NCI-H524 treated with DMSO at 0.1 percent for 48 hours (cell line): ENCODE results near the gene COLQ.

Source experiments
- DNase-seq: peaks from one replicate; lab custom pipeline; 2025; lab: John Stamatoyannopoulos, UW

The COLQ gene

DNA sequence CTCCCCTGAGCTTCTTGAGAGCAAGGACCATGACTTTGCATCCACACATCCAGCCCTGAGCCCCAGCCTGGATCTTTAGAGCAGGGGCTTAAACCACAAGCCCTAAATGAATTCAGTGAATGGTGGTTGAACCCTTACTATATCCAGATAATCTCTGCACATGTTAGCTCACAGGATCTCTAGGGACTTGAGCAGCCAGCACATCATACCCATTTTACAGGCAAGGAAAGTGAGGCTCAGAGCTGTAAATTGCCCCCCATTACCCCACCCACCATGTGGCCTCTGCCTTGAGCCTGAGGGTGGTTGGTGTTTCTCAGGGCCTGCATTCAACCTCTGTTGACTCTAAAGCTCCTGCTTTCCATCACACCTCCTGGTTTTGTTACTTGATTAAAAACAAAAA lies 66.5 kb downstream of the COLQ start:
- no peak for DNase-seq

DNA sequence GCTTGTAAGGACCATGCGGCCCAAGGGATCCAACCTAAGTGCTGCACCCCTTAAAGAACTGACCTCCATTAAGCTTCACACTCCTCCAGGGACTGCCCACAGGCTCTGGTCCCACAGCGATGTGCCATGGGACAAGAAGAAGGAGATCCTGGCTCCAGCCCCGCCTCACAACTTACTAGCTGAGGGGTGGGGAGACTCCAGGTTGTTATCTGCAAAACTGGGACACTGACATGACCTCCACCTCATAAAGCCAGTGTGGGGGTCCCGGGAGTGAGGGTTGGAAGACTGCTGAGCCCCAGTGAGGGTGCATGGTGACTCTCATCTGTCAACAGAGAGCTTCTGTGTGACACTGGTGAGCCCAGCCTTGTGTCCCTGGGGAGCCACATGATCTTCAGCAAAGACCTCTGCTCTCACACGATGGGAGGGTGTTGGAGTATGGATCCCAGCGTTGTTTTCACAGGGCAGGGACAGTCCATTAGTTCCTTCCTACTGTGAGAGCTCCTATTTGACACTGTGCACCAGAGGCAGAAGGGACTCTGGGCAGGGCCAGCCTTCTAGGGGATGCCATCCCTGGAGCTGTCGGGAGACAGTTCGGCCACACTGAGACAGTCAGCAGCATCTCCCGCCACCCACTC lies 67.4 kb downstream of the COLQ start:
- no peak for DNase-seq

DNA sequence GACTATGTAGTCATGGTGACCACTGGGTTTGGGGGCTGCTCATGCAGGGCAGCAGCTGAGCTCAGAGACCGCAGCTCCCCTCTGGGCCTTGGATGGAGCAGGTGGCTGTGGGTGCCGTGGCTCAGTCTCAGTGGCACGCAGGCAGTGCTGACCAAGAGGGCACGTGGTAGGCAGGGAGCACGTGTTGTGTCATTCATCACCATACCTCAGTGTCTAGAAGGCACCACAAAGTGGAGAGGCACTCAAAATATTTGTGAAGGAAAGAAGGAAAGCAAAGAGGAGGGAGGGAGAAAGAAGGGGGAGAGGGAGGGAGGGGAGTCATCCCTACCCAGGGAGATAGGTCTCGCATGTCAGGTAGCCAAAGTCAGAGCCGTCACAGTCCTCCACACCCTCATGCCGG lies 68.0 kb downstream of the COLQ start:
- no peak for DNase-seq

DNA sequence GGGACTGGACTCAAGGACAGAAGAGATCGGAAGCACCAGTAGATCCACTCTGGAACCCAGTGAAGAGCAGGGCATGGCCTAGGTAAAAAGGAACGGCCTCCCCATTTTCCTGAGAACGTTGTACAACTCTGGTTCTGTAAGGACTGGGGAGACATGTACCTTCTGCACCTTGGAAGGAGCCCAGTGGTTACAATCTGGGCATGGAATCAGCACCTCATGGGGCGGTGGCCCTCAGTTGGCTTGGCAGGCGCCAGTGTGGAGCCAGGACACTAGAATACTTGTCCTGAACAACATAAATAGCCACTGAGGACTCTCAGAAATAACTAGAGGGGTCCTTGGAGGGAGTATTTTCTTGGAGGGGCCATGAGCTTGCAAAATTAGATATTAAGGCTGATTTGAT lies 68.5 kb downstream of the COLQ start:
- DNase-seq: no peak

DNA sequence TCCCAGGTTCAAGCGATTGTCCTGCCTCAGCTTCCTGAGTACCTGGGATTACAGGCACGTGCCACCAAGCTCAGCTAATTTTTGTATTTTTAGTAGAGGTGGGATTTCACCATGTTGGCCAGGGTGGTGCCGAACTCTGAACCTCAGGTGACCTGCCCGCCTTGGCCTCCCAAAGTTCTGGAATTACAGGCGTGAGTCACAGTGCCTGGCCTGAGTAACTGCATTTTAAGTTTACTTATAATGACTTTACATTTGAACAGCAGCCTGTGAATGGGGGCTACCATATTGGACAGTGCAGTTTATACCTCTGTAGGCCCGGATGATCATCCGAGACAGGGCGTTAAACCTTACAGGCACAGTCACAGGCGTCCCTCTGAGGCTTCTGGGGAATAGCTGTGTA lies 69.3 kb downstream of the COLQ start:
- DNase-seq: no peak

DNA sequence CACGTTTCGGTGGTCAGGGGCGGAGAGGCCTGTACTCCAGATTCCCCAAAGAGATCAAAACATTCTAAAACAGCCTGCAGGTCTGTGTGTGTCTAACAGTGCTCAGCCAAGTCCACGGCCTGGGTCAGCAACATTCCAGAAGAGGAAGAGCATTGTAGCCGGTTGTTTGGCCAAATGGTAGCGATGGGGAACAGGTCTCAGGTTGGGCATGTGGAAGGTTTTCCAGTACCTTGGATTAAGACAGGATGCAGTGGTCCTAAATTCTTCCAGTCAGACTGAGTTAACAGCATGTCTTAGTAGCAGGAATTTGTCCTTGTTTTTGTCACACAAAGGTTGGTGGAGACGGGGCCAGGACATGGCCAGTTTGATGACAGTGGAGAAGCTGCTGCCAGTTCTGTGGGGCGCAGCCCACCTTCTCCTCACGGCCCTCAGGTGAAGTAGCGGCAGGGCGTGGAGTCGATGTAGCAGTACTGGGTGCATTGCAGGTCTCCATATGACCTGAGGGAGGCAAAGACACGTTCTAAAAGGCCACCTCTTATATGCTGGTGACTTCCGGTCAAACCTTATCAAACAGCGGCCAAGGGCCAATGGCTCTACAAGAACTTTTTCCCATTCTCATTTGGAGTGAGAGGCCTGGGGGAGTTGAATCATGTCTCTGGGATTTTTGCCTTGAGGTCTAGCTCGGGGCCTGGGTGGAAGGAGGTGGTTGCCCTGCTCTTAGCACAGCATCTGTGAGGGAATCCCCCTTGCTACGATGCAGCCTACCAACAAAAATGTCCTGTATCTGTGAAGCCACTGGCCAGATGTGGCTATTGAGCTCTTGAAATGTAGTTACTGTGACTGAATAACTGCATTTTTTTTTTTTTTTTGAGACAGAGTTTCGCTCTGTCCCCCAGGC lies 70.0 kb downstream of the COLQ start:
- no peak for DNase-seq

DNA sequence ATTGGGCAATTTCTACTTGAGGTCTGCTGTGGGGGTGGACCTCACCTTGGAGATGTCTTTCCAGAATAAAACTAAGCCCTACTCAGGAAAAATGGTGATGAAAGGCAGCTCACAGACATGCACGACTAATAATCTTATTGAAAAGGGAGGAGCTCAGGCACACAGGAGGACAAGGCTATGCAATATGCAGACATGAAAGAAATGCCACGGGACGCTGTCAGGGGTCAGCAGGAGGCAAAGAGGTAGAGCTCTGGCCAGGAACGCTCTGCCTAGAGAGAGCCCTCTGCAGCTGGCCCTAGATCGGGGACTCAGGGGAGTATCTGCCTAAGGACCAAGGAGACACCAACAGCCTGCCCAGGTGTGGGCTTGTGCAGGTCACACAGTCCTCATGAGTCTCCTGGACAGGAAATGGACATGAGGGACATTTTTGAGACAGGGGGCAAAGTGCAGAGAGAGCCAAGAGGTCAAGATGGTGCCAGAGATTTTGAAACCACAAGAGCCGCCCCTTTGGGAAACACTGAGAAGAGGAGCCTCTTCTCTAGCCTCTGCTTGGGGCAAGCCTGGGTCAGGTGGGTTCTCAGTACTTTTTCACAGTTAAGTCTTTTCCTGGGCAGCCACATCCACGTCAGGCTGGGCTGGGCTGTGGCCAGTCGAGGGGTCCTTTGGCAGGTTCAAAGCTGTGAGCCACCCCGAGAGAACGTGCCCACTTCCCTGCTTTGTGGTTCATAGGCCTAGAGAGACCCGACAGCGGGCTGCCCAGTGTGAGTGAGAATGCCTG lies 70.9 kb downstream of the COLQ start:
- DNase-seq: no peak

DNA sequence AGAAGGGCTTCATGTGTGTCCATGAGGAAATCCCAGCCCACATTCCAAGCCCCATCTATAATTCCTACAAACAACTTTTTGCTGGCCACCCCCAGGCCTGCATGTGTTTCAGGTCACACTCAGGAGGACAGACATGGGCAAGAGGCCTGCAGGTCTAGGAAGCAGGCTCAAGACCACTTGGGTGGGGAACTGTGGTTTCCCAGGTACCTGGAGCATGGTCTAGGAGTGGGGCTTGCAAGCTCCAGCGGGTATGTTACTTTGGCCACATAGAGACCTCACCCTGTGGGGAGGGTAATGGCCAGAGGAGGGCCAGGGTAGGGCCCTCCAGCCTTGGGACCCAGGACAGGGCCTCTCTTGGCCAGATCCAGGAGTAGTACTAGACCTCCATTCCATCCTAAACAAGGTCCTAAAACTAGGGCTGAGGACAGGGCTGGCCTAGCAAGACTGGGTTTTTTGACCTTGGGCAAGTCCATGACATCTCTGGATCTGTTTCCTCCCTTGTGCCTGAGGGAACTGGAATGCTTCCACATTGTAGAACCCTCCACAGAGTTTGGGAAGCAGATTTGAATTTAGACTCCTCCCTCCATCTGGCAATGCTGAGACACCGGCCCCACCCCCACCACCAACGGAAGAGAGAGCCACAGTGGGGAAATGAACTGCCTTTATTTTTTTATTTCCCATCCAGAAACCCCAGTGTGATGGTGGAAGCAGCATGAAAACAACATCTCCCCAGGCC lies 71.8 kb downstream of the COLQ start:
- no peak for DNase-seq

DNA sequence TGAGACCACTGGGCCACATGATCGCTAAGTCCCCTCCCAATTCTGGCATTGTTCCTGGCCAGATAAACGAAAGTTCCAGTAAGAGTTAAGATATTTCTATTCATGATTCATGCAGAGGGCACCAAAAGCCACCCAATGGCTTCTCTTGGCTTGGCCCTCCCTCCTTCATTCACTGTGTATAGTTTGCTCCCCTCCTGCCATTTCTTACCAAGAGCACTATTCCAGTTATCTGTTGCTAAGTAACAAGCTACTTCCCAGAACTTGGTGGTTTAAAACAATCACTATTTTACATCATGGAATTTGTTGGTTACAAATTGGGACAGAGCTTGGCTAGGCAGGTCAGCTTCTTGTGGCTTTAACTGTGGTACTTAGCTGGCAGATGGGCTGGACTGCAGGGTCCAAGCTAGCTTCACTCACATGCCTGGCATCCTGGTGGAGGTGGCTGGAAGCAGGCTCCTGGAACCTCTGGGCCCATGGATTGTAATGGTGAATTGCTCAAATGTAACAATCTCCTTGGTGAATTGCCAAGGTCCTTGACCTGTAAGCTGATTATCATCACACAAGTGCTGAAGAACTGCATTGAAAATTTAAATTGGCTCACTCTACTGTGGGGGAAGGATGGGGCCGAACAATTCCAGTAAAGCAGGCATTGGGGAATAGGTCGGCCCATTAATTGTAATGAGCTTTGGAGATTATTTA lies 77.5 kb downstream of the COLQ start:
- DNase-seq: peak; percentile 67

DNA sequence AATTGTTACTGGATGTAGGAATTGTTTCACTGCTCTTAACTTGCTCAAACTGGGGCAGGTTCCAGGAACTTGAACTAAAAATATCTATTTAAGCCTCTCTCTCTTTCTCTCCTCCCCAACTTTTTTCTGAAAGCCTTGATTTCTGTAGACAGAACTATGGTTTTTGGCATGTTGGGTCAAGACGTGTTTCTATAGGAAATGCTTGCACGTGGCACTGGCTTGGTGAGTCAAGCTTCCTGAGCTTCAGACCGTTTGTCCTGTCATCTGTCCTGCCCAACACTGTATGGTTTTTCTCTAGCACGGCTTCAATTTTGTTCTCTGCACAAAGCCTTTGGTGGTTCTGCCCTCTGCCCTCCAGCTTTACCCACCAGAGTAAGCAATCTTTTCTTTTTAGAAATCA lies 80.6 kb downstream of the COLQ start:
- no peak for DNase-seq

DNA sequence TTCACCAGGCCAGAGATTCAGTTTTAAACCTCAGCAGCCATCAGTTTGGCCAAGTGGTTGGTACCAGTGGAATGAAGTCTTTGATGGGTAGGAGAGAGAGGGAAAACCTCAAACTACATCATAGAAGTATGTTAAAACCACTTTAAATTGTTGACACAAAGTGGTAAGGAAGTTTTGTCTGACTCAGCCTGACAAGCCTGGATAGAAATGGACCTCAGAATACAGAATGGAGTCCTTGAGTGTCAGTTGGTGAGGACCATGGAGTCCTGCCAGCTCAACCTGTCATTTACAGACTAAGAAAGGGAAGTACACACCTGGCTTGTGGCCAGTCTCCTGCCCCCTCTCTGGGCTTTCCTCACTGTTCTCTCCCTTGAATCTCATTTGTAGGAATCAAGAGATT lies 82.0 kb downstream of the COLQ start:
- no peak for DNase-seq

DNA sequence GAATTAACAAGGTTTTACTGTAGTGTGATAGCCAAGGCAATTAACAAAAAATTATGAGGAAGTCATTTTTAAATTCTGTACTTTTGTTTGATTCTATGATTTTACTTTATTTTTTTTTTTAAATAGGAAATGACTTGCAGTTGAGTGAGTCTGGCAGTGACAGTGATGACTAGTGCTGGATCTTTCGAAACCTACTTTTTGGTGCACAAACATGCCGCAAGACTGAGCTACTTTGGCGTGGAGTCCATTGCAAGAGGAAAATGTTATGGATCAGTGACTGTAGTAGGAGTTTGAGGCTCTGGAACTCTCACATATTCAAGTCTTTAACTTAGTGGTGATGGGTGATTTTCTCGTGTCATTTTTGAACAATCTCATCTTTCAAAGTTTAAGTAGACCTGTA lies 82.5 kb downstream of the COLQ start:
- no peak for DNase-seq

DNA sequence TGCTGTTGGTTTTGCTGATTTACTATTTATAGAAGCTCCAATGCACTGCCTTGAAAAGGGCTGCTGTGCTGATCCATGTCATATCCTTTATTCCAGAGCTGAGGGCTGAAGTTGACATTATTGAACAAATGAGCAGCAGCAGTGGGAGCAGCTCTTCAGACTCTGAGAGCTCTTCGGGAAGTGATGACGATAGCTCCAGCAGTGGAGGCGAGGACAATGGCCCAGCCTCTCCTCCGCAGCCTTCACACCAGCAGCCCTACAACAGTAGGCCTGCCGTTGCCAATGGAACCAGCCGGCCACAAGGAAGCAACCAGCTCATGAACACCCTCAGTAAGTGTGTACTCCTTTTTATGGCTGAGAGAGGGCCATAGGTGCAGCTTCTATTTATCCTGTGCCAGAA lies 85.3 kb downstream of the COLQ start:
- no peak for DNase-seq

DNA sequence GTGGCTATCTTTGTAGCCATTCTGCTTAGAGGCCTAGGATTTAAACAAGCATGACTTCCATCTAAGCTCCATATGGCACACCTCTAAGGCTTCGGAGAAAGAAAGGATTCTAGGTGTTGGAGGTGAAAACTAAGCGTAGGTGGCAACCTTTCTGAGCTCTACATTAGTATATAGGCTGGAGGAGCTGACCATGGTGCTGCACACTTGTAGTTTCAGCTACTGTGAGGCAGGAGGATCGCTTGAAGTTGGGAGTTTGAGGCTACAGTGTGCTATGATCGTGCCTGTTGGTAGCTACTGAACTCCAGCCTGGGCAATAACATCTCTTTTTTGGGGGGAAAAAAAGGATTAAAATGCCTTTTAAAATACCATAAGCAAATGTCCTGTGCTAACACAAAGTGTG lies 86.8 kb downstream of the COLQ start:
- DNase-seq: no peak

DNA sequence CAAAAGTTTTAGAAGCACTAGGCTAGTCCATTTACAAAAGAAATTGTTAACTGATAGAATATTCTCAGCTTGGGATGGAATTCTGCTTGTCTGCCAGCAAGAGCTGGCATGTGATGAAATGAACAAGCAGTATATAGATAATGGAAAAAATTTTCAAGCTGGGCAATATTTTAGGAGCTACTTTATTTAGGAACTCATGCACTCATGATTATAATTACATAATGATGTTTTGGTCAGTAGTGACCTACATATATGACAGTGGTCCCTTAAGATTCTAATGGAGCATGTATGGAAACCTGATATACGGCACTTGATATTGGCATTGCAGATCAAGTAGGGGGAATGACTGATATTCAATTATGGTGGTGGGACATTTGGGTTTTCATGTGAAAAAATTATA lies 88.0 kb downstream of the COLQ start:
- no peak for DNase-seq

DNA sequence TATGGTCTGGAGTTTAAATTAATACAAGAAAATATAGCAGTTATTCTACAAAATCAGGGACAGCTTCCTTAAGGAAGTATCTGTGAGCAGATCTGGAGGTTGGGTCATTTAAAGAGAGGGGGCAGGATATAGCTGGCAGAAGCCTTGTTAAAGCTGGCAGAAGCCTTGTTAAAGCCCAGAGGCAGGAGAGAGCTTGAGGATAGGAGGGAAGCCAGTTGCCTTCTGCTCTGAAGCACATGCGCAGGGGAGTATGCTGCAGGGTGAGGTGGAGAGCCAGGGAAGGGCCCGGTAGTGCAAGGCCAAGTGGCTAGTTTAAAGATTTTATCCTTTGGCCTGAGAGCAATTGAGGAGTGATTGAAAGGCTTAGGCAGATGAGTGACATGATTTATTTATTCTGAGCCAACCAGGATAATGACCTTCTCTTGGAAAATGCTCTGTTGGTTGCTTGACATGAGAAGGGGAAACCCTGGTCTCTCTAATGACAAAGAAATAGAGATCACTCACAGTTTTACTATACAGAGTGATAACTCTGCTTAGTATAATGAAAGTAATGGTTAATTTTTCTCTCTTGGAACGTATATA lies 90.2 kb downstream of the COLQ start:
- DNase-seq: no peak

DNA sequence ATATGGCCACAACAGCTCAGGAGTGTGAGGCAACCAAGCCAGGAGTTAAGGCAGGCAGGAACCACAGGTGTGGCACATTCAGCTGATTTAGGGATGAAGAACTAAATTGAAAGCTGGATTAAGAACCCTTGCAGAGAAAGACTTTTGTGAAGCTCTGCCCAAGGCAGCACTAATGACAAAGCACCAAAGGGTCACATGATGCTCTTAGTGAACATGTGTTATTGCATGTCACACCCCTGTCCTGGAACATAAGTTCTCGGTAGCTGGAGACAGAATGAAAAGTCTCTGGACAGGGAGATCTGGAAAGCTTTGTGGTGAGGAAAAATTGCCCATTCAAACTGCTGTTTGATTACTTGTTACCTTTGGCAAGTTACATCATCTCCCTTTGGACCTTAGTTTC lies 90.9 kb downstream of the COLQ start:
- no peak for DNase-seq

DNA sequence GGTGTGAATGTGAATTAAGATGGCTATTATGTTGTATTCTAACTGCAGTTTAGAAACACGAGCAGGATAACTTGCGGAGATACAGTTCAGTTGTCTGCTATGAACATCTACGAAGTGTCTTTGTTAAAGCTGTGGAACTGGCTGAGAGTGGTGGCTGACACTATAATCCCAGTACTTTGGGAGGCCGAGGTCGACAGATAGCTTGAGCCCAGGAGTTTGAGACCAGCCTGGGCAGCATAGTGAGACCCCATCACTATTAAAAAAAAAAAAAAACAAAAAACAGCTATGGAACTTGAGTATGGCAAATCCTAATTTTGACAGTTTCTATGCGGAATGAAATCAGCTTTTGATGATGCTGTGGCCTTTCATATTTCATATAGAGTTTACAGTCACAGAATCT lies 92.4 kb downstream of the COLQ start:
- DNase-seq: no peak

DNA sequence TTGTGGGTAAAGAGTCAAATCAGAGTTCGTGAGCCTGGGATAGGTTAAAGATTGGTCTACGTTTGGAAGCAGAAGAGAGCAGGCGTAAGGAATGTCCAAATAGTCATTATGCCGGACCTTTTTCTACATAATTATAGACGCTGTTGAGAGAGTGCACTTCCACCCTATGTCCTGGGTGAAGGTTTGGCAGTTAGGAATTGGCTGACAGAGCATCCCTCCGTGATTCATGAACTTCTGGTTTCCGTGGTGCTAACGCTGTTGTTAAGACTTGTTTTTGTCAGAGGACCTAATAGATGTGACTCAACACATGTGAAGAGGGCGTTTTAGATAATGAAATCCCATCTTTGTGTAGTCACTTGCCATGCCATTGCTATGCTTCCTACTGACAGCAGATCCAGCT lies 93.0 kb downstream of the COLQ start:
- DNase-seq: no peak

DNA sequence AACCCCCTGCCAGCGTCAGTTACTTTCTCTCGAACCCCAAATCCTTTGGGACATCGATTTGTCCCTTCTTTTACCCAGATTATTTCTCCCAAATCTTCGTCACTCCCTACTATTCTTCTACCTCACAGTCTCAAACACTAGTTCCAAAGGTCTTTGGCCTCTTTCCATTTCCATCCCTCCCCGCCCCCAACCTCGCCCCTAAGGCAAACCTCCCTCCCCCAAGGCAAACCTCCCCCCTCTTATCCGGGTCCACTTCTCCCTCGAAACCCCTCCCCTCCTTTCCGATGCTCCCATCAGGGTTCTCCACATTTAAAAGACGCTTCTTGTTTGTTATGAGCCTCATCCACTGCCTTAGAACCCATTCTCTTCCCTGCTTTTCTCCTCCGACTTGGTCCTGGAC lies 93.5 kb downstream of the COLQ start:
- no peak for DNase-seq

DNA sequence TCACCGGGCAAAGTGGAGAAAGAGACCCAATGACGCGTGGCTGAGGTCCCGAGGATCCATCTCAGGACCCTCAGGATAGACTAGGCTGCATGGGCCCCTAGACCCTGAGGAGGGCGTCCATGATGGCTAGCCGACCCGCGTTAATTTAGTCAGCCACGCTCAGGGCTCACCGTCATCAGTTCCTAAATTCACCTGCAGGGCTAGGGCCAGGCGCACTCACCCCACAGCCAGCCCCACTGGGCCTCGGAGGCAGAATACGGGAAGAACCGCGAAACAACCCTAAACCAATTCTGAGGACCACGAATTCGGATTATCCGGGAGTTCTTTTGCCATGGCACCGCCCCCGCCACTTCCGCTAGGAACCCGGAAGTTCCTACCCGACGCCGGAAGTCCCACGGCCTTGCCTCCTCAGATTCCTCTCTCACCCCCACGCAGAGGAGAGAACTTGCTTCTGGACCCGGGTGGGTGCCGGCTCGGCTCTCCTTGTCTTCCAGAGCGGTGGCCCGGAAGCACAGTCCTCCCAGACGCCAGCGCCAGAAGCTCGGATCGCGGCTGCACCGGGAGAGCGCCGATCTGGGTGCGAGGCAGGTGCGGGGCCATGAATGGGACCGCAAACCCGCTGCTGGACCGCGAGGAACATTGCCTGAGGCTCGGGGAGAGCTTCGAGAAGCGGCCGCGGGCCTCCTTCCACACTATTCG lies 94.2 kb downstream of the COLQ start, which contains the start of the genes EAF1 and METTL6:
Gene EAF1 (plus strand): TSS at position 417 of the 699 bp plus-strand sequence. CDS start 182 bp downstream, at position 599.
Gene METTL6 (minus strand): TSS at position 363 of the 699 bp plus-strand sequence. CDS start 1,033 bp downstream, outside the sequence.
- peak; percentile 32 for DNase-seq
